UCSD-AML1 (cell line): ENCODE results near the gene FOXN1.
"Not testable (repeated sequence)": the region's sequence is repeated elsewhere in the genome, so short reads cannot be mapped to it uniquely, and the experiment has no call there.

Experiments used
- DNase-seq: peaks from one replicate; lab custom pipeline; 2025; ENCODE audit not compliant: unreplicated experiment; lab: John Stamatoyannopoulos, UW

Gene FOXN1

GRCh38 chr17:28505986-28506665 lies at the start of gene FOXN1:
Gene FOXN1 (plus strand): TSS chr17:28506348. CDS start chr17:28523970, 17,622 bp downstream.
- DNase-seq: no peak

GRCh38 chr17:28457890-28458289 lies 48.3 kb upstream of the FOXN1 start:
- no peak for DNase-seq

GRCh38 chr17:28458881-28459280 lies 47.3 kb upstream of the FOXN1 start:
- not testable (repeated sequence) for DNase-seq

GRCh38 chr17:28460901-28461300 lies 45.2 kb upstream of the FOXN1 start:
- DNase-seq: no peak

- DNase-seq: no peak
These were observed 40.1 kb upstream of the FOXN1 start for GRCh38 chr17:28466001-28466400.

- DNase-seq: no peak
These were observed 39.6 kb upstream of the FOXN1 start for GRCh38 chr17:28466521-28467048.

- DNase-seq: no peak
These were observed 38.6 kb upstream of the FOXN1 start for GRCh38 chr17:28467456-28468025.

GRCh38 chr17:28468033-28468735 lies 38.0 kb upstream of the FOXN1 start:
- DNase-seq: not testable (repeated sequence)

- DNase-seq: no peak
These were observed 37.4 kb upstream of the FOXN1 start for GRCh38 chr17:28468781-28469180.

- DNase-seq: no peak
These were observed 36.8 kb upstream of the FOXN1 start for GRCh38 chr17:28469376-28469775.

- no peak for DNase-seq
These were observed 35.8 kb upstream of the FOXN1 start for GRCh38 chr17:28470266-28470913.

GRCh38 chr17:28470914-28471366 lies 35.2 kb upstream of the FOXN1 start:
- no peak for DNase-seq

GRCh38 chr17:28471531-28472342 lies 34.4 kb upstream of the FOXN1 start:
- DNase-seq: no peak

- no peak for DNase-seq
These were observed 33.2 kb upstream of the FOXN1 start for GRCh38 chr17:28472871-28473497.

GRCh38 chr17:28473542-28473941 lies 32.6 kb upstream of the FOXN1 start, which contains the start of gene SLC13A2:
Gene SLC13A2 (plus strand): TSS chr17:28473644. CDS start chr17:28473713, 69 bp downstream.
- DNase-seq: no peak

- DNase-seq: no peak
These were observed 32.0 kb upstream of the FOXN1 start for GRCh38 chr17:28474111-28474531.

- DNase-seq: no peak
These were observed 30.8 kb upstream of the FOXN1 start for GRCh38 chr17:28475151-28475900.

- DNase-seq: no peak
These were observed 29.9 kb upstream of the FOXN1 start for GRCh38 chr17:28476076-28476865.
